Sigmoid colon (tissue), 4 donors: ENCODE results near the gene ZNF595.

ENCODE experiments used
- CTCF ChIP-seq, 4 experiments: fragments of 450-650 bp in 3 of 4; fragments of 200-600 bp in 1 of 4; IDR thresholded peaks; one replicate each; pipeline ENCODE4 v1.5.1; 2016 to 2019; ENCODE audit warnings: antibody characterized with exemption in 4 of 4, mild to moderate bottlenecking in 3 of 4, moderate library complexity in 2 of 4
- EP300 ChIP-seq, 4 donors: sonication (generic); formaldehyde crosslinking; IDR thresholded peaks; one replicate each; pipeline ENCODE4 v1.6.1; 2017; ENCODE audit warnings: antibody characterized with exemption in 4 of 4
- POLR2A ChIP-seq, 2 donors: fragments of 450-650 bp; IDR thresholded peaks; one replicate each; pipeline ENCODE4 v1.6.1; 2016; ENCODE audit warnings: antibody characterized with exemption in 2 of 2, mild to moderate bottlenecking in 2 of 2, moderate library complexity in 2 of 2
- POLR2AphosphoS5 ChIP-seq, 4 donors: sonication (generic); formaldehyde crosslinking; IDR thresholded peaks; one replicate each; pipeline ENCODE4 v1.6.1; 2017; ENCODE audit warnings: antibody characterized with exemption in 4 of 4

DNA sequence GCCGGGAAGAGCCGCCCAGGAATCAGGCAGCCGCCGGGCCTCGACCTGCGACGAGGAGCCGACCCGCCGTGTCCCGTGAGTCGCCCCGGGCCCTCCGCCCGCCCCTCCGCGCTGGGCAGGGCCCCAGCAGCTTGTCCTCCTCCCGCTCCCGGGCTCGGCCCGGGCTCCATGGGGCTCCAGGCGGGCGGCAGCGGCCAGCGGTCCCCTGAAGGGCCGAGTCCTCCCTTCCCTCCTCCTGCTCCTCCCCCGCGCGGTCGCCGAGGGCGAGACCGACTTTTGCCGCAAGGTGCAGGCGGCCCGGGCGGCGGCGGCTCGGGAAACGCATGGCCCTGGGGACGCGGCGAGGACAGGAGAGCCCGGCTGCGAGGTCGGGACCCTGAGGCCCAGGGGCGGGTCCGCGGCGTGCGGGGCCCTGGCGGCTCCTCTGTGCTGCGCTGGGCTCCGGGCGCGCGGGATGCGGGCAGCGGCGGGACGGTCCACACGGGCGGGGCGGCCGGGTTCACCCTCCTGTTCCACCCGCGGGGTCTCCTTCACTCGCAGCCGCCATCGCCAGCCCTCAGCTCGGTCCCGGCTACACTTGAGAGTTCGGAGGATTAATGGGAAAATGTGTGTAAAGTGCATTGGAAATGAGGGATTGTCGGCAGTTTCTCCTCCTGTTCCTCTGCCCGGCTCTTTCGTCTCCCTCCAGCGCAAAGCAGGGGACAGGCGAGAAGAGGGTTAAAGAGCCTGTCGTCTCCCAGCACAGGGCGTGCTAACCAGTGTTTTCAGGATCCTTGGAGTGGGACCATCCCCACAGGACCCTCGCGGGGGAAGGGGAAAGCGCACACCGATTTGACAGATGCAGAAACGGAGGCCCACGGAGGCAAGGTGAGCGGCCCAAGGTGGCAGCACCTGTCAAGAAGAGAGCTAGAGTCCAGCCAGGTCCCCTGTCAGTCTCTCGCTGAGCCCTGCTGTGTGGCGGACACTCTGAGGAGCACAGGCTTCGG, 54.6 kb downstream of the ZNF595 start:
- TF ChIP-seq EP300 (IDR thresholded peaks at IDR 0.05) = no peak
- TF ChIP-seq CTCF (IDR thresholded peaks at IDR 0.05) = no peak
- no peak for TF ChIP-seq POLR2A (IDR thresholded peaks at IDR 0.05)
- TF ChIP-seq POLR2AphosphoS5 (IDR thresholded peaks at IDR 0.05) = no peak
